GM12865 (cell line): ENCODE results near the gene USH2A.

Experiments used
- DNase-seq: peaks from one replicate; pipeline ENCODE4 v3.0.0; 2010; ENCODE audit warnings: low read depth
- H3K4me3 ChIP-seq: 2 replicates; pipeline ENCODE4 v1.5.1; 2011; ENCODE audit warnings: mild to moderate bottlenecking, low read depth, low read length, control low read depth
- CTCF ChIP-seq: IDR thresholded peaks from 2 replicates; pipeline ENCODE4 v1.5.1; 2011; ENCODE audit warnings: low read length, control low read depth, low read depth, inconsistent platforms; ENCODE audit not compliant: insufficient read depth; ENCODE audit errors: missing control alignments

USH2A gene

DNA sequence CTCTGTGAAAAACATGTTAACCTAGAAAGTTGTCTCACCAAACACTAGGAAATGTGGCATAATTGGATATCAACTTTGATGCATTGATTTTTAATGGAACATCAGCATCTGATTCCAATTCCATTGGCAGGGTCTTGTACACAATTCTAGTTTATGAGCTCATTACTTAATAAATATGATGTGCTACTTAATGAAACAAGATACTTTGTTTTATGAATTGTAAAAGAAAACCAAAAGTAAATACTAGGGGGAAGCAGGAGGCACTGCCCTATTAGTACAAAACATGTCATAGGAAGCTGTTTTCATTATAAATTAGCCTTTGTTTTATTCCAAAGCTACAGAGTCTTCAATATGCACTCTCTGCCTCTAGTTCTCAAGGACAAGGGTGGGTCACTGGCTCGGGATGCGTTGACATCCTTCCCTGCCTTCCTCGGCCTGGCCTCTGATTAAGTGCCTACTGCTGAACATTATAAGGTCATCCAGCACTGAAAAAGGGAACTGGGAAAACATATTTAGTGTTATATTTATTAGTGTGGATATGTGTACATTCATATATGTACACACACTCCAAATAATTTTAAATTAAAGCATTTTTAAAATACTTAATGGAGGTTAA, 185.2 kb downstream of the USH2A start:
- no peak overlapping the region for H3K4me3 ChIP-seq
- TF ChIP-seq CTCF = no peak
- no peak for DNase-seq

DNA sequence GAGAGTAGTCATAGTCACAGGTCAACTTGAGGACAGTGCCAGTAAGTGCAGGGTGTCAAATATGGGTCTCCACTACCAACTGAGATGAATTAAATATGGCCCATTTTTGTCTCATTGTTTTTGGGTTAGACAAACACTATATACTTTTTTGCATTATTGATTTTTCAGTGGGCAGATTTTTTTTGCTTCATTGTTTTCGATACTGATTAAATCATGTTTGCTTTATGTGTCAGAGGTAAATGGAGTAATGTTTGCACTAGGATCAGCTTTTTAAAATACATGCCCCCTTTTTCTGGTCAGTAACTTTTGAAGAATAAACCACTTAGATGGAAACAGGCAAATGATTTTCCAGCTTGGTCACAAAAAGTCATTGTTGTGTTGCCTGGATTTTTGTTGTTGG, 199.0 kb downstream of the USH2A start:
- no peak for DNase-seq
- TF ChIP-seq CTCF = no peak

GRCh38 chr1:216223486-216223885, 199.8 kb downstream of the USH2A start:
- no peak overlapping the region for H3K4me3 ChIP-seq
- no peak for TF ChIP-seq CTCF
- no peak for DNase-seq

More for the DNA sequence above, 199.0 kb downstream of the USH2A start:
- no peak overlapping the region for H3K4me3 ChIP-seq

- no peak for TF ChIP-seq CTCF
- H3K4me3 ChIP-seq = no peak overlapping the region
- no peak for DNase-seq
These were observed 201.0 kb downstream of the USH2A start for GRCh38 chr1:216222288-216222687.

DNA sequence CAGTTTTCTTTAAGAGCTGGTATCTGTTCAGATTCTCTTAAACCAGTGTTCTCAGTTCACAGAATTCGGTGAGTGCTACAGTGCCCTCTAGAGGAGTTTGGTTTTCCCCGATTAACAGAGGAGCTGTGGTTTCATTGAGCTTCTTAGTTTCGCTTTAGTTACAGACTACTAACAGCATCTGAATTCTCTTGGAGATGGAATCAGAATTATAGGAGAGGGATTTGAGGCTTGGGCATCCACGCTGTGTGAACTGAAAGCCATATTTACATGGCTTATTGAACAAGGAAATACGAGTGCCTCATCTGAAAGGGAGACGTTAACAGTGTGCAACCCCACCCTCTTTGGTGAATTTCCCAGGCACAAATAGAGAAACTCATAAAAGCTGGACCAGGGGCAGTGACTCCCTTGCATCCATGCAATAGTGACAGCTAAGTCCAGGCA, 202.0 kb downstream of the USH2A start:
- H3K4me3 ChIP-seq = peak overlapping the region; percentile 44
- peak; percentile 71 for TF ChIP-seq CTCF
- peak; percentile 71 for DNase-seq

GRCh38 chr1:216216305-216216704, 206.9 kb downstream of the USH2A start:
- no peak overlapping the region for H3K4me3 ChIP-seq
- DNase-seq = no peak
- TF ChIP-seq CTCF = no peak

- H3K4me3 ChIP-seq = no peak overlapping the region
- no peak for DNase-seq
- TF ChIP-seq CTCF = no peak
These were observed 208.1 kb downstream of the USH2A start for GRCh38 chr1:216215169-216215568.
